ENCODE data around the gene MED26. TPM values are rescaled to one million over a fixed set of nuclear protein-coding genes. Genes with fewer than 3 reads are reported as not detected.

The MED26 gene
- total and polyA plus RNA-seq, 2 experiments from 2014 or later, result 7.4 to 15.4 TPM

DNA sequence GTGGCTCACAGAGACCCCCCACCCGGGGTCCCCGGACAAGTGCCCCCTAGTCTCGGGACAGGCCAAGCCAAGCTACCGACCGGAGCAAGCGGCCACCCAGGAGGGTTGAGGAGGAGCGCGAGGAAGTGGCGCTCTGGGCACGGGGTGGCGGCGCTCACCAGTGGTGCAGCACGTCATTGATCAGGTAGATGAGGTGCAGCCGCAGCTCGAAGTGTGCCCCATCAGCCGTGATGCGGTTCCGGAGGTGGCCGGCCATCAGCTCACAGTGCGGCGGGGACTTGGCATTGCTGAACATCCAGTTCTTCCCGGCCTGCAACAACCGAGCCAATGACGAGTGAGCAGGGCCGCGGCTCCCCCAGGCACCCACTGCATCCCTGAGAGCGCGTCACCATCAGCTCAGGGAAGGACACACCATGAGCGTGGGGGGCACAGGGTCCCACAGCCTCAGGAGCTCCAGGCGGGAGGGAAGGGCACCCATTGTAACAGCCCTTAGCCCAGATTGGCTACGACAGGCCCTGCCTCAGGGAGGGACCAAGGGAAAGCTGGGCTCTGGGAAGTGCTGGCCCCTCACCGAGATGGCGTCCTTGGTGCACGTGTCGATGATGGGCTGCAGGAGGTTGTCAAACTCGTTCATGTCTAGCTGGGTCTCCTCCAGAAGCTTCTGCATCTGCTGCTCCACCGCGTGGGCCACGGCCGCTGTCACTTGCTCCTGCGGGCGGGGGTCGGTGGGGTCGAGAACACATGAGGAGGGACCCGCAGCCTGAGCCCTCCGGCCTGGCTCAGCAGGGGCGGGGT lies 95.4 kb downstream of the MED26 start:
- Mint-ChIP-seq H3K4me1 (no peaks in the 10 kb centered on the region), H3K27me3 (ENCODE audit: insufficient read depth, low read depth, poor library complexity) (peaks cover 16% of the 10 kb centered on the region), H3K4me3 (no peak overlapping the region), H3K9me3 (no peaks in the 10 kb centered on the region), H3K36me3 (ENCODE audit: low read depth) (peaks cover 77% of the 10 kb centered on the region), H3K27ac (no peak overlapping the region)
- H3K4me3 ChIP-seq, result no peak overlapping the region
- H3K4me1 ChIP-seq (ENCODE audit: insufficient read depth), result no peaks in the 10 kb centered on the region
- ATAC-seq (no peak), DNase-seq (ENCODE audit: low spot score) (no peak)
- H3F3A ChIP-seq (replicated peaks; ENCODE audit: low read depth), result no peaks in the 10 kb centered on the region
- H3K9me2 ChIP-seq (ENCODE audit: insufficient read depth), result no peaks in the 10 kb centered on the region
- H3K27me3 ChIP-seq (ENCODE audit: insufficient read depth), result no peaks in the 10 kb centered on the region
- no peak overlapping the region for H2AFZ ChIP-seq
- no peak overlapping the region for H3K4me2 ChIP-seq
- peaks cover 31% of the 10 kb centered on the region for H3K36me3 ChIP-seq (ENCODE audit: insufficient read depth)
- H3K79me2 ChIP-seq (replicated peaks; ENCODE audit: insufficient read depth), result peaks cover 19% of the 10 kb centered on the region
- no peak overlapping the region for H3K27ac ChIP-seq (ENCODE audit: low read depth)
- peaks cover 27% of the 10 kb centered on the region for H4K20me1 ChIP-seq (replicated peaks; ENCODE audit: insufficient read depth)
- TF ChIP-seq, protein P1, sequence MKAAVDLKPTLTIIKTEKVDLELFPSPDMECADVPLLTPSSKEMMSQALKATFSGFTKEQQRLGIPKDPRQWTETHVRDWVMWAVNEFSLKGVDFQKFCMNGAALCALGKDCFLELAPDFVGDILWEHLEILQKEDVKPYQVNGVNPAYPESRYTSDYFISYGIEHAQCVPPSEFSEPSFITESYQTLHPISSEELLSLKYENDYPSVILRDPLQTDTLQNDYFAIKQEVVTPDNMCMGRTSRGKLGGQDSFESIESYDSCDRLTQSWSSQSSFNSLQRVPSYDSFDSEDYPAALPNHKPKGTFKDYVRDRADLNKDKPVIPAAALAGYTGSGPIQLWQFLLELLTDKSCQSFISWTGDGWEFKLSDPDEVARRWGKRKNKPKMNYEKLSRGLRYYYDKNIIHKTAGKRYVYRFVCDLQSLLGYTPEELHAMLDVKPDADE (IDR thresholded peaks at IDR 0.05), result no peak
- TF ChIP-seq EZH2 (IDR thresholded peaks at IDR 0.05; ENCODE audit: low read depth, unreplicated experiment), result no peak
- no peak for TF ChIP-seq ZNF331 (CRISPR knock-in tag; IDR thresholded peaks at IDR 0.05; ENCODE audit: low read depth)
- no peak for TF ChIP-seq NANOG (IDR thresholded peaks at IDR 0.05; ENCODE audit: borderline replicate concordance)
- no peak for TF ChIP-seq EZH2phosphoT487 (IDR thresholded peaks at IDR 0.05; ENCODE audit: unreplicated experiment)
- TF ChIP-seq JUNB (IDR thresholded peaks at IDR 0.05; ENCODE audit: unreplicated experiment), result no peak
- TF ChIP-seq, protein P2, sequence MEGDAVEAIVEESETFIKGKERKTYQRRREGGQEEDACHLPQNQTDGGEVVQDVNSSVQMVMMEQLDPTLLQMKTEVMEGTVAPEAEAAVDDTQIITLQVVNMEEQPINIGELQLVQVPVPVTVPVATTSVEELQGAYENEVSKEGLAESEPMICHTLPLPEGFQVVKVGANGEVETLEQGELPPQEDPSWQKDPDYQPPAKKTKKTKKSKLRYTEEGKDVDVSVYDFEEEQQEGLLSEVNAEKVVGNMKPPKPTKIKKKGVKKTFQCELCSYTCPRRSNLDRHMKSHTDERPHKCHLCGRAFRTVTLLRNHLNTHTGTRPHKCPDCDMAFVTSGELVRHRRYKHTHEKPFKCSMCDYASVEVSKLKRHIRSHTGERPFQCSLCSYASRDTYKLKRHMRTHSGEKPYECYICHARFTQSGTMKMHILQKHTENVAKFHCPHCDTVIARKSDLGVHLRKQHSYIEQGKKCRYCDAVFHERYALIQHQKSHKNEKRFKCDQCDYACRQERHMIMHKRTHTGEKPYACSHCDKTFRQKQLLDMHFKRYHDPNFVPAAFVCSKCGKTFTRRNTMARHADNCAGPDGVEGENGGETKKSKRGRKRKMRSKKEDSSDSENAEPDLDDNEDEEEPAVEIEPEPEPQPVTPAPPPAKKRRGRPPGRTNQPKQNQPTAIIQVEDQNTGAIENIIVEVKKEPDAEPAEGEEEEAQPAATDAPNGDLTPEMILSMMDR (conservative IDR thresholded peaks at IDR 0.05; ENCODE audit: low read depth in 2 of 2), result no peak
- TF ChIP-seq ZNF462 (CRISPR knock-in tag; IDR thresholded peaks at IDR 0.05), result no peak
- TF ChIP-seq CREB1 (CRISPR knock-in tag; IDR thresholded peaks at IDR 0.05; ENCODE audit: low read depth), result no peak
